Keratinocyte (primary cell): ENCODE results near the gene ICAM4.
"Not testable (repeated sequence)": the region's sequence is repeated elsewhere in the genome, so short reads cannot be mapped to it uniquely, and the experiment has no call there.

Source experiments
- EZH2 ChIP-seq: IDR thresholded peaks from one replicate; pipeline ENCODE4 v1.6.1; 2012; ENCODE audit warnings: inconsistent platforms, mild to moderate bottlenecking, low read length, moderate library complexity
- TF ChIP-seq, protein P1 (sequence below), 3 experiments: IDR thresholded peaks in 1 of 3; conservative IDR thresholded peaks in 1 of 3; optimal IDR thresholded peaks in 1 of 3; 2 replicates in 2 of 3; 3 replicates in 1 of 3; pipeline versions ENCODE3 to v1.5.1; 2011; ENCODE audit warnings: low read length in 3 of 3, mild to moderate bottlenecking in 3 of 3, moderate library complexity in 2 of 3, control low read depth in 1 of 3, inconsistent platforms in 1 of 3; ENCODE audit not compliant: insufficient read depth in 2 of 3; ENCODE audit errors: extremely low read depth in 1 of 3

DNA sequence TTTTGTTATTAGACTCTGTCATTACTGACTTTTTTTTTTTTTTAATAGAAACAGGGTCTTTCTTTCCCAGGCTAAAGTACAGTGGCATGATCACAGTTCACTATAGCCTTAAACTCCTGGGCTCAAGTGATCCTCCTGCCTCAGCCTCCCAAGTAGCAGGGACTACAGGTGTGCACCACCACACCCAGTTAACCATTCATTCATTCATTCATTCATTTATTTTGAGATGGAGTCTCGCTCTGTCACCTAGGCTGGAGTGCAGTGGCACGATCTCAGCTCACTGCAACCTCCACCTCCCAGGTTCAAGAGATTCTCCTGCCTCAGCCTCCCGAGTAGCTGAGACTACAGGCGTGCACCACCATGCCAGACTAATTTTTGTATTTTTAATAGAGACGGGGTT is 4.7 kb upstream of the ICAM4 start:
- TF ChIP-seq, protein P1, sequence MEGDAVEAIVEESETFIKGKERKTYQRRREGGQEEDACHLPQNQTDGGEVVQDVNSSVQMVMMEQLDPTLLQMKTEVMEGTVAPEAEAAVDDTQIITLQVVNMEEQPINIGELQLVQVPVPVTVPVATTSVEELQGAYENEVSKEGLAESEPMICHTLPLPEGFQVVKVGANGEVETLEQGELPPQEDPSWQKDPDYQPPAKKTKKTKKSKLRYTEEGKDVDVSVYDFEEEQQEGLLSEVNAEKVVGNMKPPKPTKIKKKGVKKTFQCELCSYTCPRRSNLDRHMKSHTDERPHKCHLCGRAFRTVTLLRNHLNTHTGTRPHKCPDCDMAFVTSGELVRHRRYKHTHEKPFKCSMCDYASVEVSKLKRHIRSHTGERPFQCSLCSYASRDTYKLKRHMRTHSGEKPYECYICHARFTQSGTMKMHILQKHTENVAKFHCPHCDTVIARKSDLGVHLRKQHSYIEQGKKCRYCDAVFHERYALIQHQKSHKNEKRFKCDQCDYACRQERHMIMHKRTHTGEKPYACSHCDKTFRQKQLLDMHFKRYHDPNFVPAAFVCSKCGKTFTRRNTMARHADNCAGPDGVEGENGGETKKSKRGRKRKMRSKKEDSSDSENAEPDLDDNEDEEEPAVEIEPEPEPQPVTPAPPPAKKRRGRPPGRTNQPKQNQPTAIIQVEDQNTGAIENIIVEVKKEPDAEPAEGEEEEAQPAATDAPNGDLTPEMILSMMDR (optimal IDR thresholded peaks at IDR 0.05 in 1 of 3, IDR thresholded peaks at IDR 0.05 in 1 of 3, conservative IDR thresholded peaks at IDR 0.05 in 1 of 3; ENCODE audit: extremely low read depth in 1 of 3, insufficient read depth in 2 of 3, low read length in 3 of 3): not testable (repeated sequence)
- TF ChIP-seq EZH2: not testable (repeated sequence)
